GM19193 (cell line): ENCODE measurements around the gene SDF2.

ENCODE experiments used
- POLR2A ChIP-seq: IDR thresholded peaks from 4 replicates; pipeline ENCODE4 v1.6.1; 2011; ENCODE audit not compliant: insufficient read depth, insufficient read length; ENCODE audit errors: extremely low read depth

SDF2 gene

DNA sequence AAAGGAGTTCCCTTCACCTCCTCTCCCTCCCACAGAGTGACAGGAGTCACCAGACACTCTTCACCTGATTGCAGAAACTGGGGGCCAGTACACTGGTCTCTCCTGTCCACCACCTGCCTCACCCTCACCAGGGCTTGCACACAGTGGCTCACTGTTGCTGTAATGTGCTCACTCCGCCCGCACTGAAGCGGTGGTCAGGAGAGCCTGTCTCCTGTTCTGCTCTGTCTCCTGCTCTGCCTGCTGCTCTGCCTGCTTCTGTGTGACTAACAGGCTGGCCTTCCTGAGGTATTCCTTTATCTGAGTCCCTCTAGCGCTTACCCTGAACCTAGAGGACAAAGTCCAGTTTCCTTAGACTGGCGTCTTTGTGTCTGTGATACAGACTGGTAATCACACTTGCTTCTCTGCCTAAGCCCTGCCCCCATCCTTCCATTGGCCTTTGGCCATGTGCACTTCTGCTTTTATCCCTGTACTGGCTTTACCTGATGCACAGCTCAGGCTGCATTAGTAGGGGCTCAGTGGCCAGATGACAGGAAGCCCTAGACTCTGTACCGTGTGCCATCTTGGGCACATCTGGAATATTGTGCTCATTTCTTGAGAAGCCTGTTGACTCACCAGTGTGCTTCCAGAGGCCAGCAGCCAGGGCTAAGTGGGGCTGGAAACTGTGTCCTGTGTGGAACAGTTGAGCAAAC lies 36.7 kb upstream of the SDF2 start:
- no peak for TF ChIP-seq POLR2A

GRCh38 chr17:28693869-28694268 lies 32.2 kb upstream of the SDF2 start:
- TF ChIP-seq POLR2A = no peak

DNA sequence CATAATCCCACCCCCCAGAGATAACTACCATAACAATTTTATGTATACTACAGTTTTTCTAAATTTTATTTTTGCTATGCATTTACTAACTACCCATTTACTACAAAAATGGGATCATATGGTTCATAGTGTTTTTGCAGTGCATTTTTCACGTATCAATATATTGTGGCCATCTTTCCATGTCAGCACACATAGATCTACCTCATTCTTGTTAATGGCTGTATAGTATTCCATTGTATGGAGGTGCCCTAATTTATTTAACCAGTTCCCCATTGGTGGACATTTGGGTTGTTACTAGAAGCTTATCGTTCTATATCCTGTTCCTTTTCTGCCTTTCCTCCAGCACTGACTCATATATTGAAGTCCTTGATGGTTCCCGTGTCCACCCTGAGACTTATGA lies 27.3 kb upstream of the SDF2 start:
- no peak for TF ChIP-seq POLR2A

GRCh38 chr17:28688481-28688880 lies 26.8 kb upstream of the SDF2 start:
- no peak for TF ChIP-seq POLR2A

DNA sequence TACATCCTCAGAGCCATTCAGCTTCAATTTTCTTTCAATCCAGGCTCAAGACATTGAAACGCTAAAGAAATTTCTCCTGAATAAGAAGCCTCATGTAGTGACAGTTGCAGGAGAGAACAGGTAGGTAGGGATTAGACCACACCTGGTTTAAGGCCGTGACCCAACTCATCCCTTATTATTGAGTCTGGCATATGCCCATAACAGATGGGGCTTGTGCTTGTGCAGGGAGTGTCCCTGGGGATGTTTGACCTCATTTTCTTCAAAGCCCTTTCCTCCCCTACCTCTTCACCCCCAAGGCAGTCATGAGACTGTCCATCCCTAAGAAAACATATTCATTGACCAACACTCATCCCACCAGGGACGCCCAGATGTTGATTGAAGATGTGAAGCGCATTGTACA lies 24.6 kb upstream of the SDF2 start:
- TF ChIP-seq POLR2A = no peak

DNA sequence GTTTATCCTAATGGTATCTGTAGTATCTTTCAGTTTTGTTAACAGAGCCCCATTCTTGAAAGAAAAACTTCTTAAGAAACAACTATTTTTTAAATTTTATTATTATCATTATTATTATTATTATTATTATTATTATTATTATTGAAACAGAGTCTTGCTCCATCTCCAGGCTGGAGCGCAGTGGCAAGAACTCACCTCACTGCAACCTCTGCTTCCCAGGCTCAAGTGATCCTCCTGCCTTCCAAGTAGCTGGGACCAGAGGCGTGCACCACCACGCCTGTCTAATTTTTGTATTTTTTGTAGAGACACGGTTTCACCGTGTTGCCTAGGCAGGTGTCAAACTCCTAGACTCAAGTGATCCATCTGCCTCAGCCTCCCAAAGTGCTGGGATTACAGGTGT lies 23.7 kb upstream of the SDF2 start:
- TF ChIP-seq POLR2A = no peak

DNA sequence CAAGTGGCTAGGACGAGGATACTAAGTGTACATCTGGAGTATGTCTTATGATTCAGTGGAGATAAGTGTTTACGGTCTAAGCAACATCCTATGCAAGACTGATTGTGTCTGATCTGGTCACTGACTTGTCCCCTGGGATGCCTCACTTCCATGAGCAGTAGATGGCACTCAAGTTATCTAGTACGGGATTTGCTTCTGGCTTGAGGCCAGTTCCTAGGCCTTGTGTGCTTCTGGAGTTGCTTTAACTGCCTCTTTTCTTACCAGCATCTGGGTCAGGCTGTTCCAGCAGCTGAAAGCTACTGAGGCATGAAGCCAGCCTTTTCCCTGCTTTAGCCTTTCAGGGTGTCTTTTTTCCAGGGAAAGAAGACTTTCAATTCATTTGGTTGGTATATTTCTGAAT lies 23.3 kb upstream of the SDF2 start:
- no peak for TF ChIP-seq POLR2A

GRCh38 chr17:28682655-28683054 lies 20.9 kb upstream of the SDF2 start:
- TF ChIP-seq POLR2A = no peak

GRCh38 chr17:28675980-28676379 lies 14.3 kb upstream of the SDF2 start:
- no peak for TF ChIP-seq POLR2A

DNA sequence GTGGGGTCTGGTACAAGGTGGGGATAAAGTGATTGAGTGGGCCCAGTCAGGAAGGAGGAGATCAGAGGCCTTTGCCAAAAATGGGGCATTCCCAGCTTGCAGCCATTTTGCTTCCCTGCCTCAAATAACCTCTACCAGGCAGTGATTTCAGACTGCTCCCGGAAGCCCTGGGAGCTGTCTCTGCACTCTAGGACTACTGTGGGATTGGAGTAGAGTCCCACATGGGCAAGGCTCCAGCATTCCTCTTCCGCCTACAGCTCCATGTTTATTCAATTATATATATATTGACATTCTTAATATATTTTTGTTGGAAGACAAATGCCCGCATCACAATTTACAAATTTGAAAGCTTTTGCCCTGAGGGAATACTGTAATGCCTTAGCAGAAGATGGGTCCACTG lies 13.8 kb upstream of the SDF2 start:
- TF ChIP-seq POLR2A = no peak

DNA sequence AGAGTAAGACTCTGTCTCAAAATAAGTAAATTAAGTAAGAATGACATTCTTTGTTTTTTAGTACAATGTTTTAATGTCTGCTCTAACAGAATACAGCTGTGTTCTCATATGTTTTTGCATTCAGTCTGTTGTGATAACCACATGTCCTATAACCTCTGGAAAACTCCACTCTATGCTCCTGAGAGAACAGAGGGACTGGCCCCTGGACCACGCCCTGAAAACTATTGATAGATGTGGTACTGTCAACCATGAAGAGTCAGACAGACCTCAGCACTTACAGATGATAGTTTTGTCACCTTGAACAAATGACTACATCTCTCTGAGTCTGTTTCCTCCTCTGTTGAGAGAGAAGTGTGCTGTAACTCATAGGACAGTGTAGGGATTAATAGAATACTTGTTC lies 8.2 kb upstream of the SDF2 start:
- no peak for TF ChIP-seq POLR2A

DNA sequence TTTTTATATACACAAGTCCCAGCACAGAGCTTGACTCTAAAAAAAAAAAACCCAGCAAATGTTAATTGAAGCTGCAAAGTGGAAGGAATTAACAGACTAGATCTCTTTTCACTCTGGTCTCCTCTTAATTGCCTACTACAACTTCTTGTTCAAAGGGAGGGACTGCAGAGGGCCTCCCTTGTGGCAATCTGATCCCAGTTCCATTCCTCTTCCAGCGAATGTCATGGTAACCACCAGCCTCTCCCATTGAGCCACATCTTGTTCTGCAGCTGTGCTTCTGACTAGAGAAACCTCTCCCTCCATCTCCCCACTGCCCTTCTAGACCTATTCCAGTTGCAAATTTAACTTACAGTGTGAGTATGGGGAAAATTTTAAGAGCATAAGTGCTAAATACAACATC lies 6.2 kb upstream of the SDF2 start:
- no peak for TF ChIP-seq POLR2A

DNA sequence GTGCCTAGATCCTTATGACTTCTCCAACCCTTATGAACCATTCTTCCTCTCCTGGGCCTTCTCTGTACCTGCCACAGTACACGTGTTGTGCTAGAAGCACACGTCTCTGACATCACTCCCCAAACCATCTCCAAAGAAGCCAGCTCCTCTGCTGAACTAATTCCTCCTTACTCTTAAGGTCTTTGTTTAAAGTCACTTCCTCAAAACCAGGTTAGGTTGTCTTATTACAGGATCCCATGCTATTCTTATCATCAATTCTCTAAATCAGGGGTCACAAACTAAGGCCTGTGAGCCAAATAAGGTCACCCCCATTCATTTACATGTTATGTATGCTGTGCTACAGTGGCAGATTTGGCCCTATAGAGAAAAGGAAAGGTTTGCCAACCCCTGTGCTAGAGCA lies 4.3 kb upstream of the SDF2 start:
- no peak for TF ChIP-seq POLR2A

- TF ChIP-seq POLR2A = no peak
Measured at GRCh38 chr17:28663723-28664122, 2.0 kb upstream of the SDF2 start.

DNA sequence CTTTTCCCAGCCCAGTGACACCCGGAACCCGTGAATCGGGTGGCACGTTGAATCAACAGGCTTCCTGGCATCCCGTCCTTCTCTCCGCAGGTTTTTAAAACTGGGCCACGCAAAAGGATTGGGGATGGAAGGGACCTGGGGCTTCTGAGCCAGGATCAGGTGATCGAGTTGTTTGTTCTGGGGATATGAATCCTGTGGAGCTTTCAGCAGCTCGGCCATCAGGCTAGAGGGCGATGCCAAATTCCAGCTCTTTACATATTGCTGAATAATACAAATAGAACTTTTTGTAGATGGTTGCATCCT lies 772 bp upstream of the SDF2 start:
- TF ChIP-seq POLR2A = no peak

GRCh38 chr17:28657756-28658155 lies 4.0 kb downstream of the SDF2 start:
- TF ChIP-seq POLR2A = no peak

DNA sequence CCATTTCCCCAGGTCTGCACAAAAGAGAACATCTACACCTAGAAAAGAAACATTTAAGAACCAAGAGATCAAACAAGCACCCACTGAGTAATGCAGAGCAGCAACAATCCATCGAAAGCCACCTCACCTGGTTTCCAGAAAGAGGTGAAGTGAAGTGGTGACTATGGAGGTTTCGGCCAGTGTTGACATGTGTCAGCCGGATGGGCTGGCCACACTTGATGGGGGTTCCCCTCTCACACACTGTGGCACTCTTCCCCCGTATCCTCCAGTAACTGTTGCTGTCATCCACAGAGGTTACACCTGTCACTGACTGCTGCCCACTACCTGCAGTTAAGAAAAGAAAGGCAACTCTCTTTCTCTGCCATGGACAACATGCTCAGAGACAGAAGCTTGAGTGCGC lies 6.5 kb downstream of the SDF2 start:
- no peak for TF ChIP-seq POLR2A
